Measurements from ENCODE around the gene SNRPA. TPM values are rescaled to one million over a fixed set of nuclear protein-coding genes. Genes with fewer than 3 reads are reported as not detected.

Gene SNRPA
- total RNA-seq, 1 donor from 2014 or later, result 19.5 TPM

DNA sequence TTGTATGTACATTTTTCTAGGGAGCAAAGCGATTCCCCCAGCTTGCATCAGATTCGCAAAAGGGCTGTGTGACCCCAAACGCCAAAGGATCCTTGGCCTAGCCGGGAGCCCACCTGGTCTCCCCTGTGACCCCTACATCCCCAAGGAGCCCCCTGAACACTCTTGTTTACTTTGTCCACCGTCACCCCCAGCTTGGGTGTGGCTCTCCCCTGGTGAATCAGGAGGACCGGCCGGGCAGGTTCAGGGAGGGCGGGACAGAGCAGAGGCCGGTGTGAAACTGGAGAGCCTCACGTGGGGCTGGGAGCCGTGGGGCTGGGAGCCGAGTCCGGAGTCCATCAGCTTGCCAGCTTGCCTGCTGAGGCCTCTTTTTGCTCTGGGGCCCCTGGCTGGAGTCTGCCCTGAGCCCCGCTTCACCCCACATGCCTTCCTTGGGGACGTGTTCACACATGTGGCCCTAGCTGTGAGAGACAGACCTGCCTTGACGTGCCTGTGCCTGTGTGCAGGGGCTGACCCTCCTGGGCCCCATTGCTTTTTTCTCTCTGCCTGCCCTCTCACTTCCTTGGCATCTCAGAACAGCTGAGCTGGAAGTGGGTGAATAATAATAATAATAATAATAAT lies 32.1 kb upstream of the SNRPA start:
- DNase-seq (ENCODE audit: low read depth) (peak; percentile 92), FAIRE-seq (no peak)
- peak overlapping the region; percentile 99 for H3K4me3 ChIP-seq (ENCODE audit: low read depth, low read length)
- TF ChIP-seq, protein P1, sequence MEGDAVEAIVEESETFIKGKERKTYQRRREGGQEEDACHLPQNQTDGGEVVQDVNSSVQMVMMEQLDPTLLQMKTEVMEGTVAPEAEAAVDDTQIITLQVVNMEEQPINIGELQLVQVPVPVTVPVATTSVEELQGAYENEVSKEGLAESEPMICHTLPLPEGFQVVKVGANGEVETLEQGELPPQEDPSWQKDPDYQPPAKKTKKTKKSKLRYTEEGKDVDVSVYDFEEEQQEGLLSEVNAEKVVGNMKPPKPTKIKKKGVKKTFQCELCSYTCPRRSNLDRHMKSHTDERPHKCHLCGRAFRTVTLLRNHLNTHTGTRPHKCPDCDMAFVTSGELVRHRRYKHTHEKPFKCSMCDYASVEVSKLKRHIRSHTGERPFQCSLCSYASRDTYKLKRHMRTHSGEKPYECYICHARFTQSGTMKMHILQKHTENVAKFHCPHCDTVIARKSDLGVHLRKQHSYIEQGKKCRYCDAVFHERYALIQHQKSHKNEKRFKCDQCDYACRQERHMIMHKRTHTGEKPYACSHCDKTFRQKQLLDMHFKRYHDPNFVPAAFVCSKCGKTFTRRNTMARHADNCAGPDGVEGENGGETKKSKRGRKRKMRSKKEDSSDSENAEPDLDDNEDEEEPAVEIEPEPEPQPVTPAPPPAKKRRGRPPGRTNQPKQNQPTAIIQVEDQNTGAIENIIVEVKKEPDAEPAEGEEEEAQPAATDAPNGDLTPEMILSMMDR (IDR thresholded peaks at IDR 0.05; ENCODE audit: insufficient read depth, low read length, severe bottlenecking), result no peak
- H3K27me3 ChIP-seq (ENCODE audit: control insufficient read depth, insufficient read depth, low read length), result no peaks in the 10 kb centered on the region
- H3K36me3 ChIP-seq (ENCODE audit: control insufficient read depth, insufficient read depth, low read length), result peaks cover 16% of the 10 kb centered on the region

DNA sequence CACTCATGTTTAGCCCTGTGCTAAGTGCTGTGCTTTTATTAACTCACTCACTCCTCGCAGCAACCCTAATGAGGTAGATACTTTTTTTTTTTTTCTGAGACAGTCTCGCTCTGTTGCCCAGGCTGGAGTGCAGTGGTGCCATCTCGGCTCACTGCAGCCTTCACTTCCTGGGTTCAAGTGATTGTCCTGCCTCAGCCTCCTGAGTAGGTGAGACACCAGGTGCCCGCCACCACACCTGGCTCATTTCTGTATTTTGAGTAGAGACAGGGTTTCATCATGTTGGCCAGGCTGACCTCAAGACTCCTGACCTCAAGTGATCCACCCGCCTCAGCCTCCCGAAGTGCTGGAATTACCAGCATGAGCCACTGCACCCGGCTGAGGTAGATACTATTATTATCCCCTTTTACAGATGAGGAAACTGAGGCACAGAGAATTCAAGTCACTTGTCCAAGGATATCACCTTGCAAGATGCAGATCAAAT lies 31.5 kb upstream of the SNRPA start:
- TF ChIP-seq, protein P1 (IDR thresholded peaks at IDR 0.05; ENCODE audit: insufficient read depth, low read length, severe bottlenecking), result no peak
- Histone ChIP-seq H3K36me3 (ENCODE audit: control insufficient read depth, insufficient read depth, low read length) (peaks cover 21% of the 10 kb centered on the region), H3K4me3 (ENCODE audit: low read depth, low read length) (peak overlapping the region; percentile 99), H3K27me3 (ENCODE audit: control insufficient read depth, insufficient read depth, low read length) (no peaks in the 10 kb centered on the region)
- DNase-seq (ENCODE audit: low read depth) (no peak), FAIRE-seq (no peak)

DNA sequence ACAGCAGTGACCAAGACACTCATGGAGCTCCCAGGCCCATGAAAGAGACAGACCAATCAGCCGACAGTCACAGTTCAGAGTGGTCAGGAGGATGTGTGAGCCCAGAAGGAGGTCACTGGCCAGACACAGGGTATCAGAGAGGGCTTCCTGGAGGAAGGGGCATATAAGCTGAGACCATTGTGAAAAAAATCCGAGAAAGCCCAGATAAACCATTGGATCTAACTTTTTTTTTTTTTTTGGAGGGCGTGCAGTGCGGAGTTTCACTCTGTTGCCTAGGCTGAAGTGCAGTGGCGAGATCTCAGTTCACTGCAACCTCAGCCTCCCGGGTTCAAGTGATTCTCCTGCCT lies 29.9 kb upstream of the SNRPA start:
- DNase-seq (ENCODE audit: low read depth) (no peak), FAIRE-seq (no peak)
- Histone ChIP-seq H3K27me3 (ENCODE audit: control insufficient read depth, insufficient read depth, low read length) (no peaks in the 10 kb centered on the region), H3K4me3 (ENCODE audit: low read depth, low read length) (no peak overlapping the region), H3K36me3 (ENCODE audit: control insufficient read depth, insufficient read depth, low read length) (peaks cover 29% of the 10 kb centered on the region)
- TF ChIP-seq, protein P1 (IDR thresholded peaks at IDR 0.05; ENCODE audit: insufficient read depth, low read length, severe bottlenecking), result no peak

DNA sequence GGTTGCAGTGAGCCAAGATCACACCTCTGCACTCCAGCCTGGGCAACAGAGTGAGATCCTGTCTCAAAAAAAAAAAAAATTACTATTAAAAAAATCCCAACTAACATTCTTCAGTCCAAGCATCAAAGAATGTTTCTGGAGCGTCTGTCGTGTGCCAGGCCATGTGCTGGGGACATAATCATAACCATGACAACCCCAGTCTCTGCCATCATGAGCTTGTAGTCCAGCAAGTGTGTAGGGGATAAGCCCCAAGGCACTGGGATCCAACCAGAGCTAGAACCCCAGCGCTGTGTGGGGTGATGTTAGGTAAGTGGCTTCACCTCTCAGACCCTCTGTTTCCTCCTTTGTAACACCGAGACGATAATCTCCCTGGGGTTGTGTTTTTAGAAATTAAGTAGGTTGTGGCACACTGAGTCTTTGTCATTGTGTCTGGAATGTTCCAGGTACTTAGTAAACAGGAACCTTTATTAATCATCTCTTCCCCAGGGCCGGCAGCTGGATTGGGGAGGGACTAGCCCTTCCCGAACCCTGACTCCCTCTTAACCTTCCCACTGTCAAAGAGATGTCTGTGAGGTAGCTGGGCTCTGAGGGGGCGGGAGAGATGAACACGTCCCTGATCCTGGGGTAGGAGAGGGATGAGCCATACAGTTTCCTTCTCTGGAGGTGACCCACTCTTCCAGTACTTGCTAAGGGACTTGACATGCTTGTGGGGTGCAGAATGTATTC lies 28.9 kb upstream of the SNRPA start:
- H3K36me3 ChIP-seq (ENCODE audit: control insufficient read depth, insufficient read depth, low read length), result peaks cover 35% of the 10 kb centered on the region
- FAIRE-seq (no peak), DNase-seq (ENCODE audit: low read depth) (peak; percentile 84)
- no peaks in the 10 kb centered on the region for H3K27me3 ChIP-seq (ENCODE audit: control insufficient read depth, insufficient read depth, low read length)
- TF ChIP-seq, protein P1 (IDR thresholded peaks at IDR 0.05; ENCODE audit: insufficient read depth, low read length, severe bottlenecking), result no peak
- no peak overlapping the region for H3K4me3 ChIP-seq (ENCODE audit: low read depth, low read length)

DNA sequence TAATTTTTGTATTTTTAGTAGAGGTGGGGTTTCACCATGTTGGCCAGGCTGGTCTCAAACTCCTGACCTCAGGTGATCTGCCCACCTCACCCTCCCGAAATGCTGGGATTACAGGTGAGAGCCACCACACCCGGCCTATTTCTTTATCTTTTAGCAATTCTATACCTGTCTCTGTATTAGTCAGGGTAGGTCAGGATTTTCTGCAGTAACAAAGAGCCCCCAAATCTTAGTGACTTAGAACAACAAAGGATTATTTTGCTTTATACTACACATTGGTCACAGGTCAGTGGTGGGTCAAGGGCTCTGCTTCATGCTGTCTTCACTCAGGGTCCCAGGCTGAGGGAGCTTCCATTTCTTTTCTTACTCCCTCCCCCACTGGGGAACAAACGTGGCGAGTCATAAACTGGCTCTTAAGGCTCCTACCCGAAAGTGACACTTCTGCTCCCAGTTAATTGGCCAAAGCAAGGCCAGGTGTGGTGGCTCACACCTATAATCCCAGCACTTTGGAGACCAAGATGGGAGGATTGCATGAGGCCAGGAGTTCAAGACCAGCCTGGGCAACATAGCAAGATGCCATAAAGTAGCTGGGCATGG lies 27.2 kb upstream of the SNRPA start:
- FAIRE-seq (no peak), DNase-seq (ENCODE audit: low read depth) (no peak)
- Histone ChIP-seq H3K4me3 (ENCODE audit: low read depth, low read length) (no peak overlapping the region), H3K27me3 (ENCODE audit: control insufficient read depth, insufficient read depth, low read length) (no peaks in the 10 kb centered on the region), H3K36me3 (ENCODE audit: control insufficient read depth, insufficient read depth, low read length) (peaks cover 39% of the 10 kb centered on the region)
- TF ChIP-seq, protein P1 (IDR thresholded peaks at IDR 0.05; ENCODE audit: insufficient read depth, low read length, severe bottlenecking), result no peak
